ENCODE results near the gene PI4K2A.
A peak's percentile ranks its signal among the peaks of the same experiment; 100 is the strongest.

The PI4K2A gene

DNA sequence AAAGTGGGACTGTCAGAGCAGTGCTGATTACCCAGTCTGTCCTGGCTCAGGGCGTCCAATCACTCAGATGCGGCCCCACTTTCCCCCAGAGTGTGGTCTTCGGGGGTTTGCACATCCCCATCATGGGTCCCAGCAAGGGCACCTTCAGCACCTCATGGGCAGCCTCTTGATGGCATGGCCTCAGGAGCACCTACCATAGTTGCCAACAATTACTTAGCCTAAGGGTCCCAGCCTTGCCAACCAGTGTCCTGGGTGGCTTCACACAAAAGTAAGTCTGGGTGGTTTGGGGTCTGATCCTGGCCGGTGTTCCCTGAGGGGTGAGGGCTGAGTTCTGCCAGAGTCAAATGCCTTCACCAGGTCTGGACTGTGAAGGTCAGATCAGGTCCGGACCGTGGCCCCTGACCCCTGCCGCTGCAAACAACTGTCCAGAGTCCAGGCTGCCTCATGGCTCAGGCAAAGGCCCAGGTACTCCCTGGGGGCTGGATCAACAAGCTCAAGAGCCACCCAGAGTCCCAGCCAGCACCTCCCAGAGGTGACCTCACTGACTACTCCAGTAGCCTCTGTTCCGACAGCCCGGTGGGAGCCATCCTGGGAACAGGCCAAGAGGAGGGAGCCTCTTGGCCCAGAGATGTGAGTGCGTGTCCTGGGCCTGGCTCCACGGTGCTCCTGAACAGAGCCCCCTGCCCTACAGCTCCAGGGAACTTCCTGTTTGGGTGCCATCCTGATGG is 66.8 kb downstream of the PI4K2A start:
- DNase-seq: no peak

DNA sequence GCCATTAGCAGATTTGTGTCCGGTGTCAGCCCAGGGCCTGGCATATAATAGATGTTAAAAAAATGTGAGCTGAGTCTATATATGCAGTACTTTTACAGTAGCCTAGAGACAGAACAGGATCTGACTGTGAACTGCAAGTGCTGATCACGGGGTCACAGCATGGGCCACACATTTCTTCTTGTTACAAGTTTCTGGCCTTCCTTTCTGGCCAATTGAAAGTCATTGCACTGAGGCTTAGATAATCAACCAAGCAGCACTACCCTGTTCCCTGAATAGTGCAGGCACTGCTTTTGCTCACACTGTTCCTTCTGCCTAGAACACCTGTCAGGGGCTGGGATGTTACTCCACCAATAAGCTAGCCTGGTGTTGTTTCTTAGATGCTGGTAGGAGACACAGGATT is 67.7 kb downstream of the PI4K2A start:
- no peak for DNase-seq

DNA sequence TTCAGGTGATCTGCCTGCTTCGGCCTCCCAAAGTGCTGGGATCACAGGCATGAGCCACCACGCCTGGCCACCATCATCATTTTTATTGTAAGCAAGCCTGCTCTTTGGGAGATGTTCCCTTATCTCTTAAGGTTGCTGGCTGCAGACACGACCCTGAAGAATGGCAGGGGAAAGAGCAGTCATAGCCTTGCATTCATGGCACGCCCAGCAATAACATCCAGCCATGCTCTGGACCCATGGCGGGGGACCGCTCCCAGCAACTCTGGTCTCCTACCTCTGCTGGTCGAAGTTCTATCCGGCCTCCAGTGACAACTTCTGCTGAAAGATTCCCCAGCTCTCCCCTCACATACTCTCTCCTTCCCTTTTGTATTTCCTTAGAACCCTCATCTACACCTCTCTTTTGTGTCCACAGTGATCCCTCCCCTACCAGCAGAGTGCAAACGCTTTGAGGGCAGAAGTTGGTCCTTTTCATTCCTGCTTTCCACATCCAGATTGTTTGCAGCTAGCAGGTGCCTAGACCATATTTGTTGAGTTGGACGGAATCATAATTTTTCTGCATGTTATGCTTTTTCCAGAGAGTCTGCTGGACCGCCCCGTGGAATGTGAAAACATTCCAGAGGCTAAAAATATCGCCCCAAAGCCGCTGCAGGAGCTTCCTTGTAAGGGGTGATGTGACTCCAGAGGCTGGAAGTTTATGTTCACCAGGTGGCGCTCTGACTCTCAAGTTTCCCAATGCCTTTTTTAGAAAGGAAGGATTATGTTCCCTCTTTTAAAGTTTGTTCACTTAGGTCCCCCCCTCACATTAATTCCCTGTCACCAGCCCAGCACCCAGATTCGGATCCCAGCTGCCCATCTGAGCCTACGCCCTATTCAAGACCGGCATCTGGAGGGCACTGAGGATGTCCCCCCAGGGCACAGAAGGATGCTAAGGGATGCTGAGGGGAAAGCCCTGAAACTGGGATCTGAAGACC is 68.8 kb downstream of the PI4K2A start:
- DNase-seq: no peak

DNA sequence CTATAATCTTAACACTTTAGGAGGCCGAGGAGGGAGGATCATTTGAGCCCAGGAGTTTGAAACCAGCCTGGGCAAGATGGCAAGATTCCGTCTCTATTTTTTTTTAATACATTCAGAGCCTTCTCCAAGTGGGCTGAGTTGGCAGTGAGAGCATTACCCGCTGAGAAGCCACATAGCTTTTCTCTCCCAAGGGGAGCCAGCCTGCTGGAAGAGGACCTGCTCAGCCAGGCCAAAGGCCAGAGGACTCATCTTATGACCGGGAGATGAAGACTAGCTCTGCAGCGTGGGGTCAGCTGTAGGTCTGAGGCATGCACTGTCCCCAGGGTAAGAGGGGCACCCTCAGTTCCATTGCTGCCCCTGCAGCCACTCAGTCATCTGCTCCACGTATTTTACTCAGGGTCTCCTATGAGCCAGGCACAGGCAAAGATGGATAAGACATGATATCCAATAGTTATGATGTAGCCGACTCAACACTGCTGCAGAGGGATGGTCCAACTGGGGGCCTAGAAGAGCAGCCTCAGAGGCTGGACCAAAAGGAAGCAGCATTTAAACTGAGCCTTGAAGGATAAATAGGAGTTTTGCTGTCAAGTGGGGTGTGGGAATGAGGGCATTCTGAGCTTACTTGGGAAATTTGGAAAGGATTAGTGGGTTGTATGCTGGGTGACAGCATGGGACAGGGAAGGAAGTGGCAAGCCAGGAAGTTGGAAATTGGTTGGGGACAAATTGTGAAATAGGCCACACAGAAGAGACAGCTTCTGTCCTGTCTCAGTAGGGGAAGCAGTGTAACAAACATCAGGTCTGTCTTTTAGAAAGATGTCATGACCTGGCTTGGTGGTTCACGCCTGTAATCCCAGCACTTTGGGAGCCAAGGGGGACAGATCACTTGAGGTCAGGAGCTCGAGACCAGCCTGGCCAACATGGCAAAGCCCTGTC is 71.4 kb downstream of the PI4K2A start:
- DNase-seq: no peak

DNA sequence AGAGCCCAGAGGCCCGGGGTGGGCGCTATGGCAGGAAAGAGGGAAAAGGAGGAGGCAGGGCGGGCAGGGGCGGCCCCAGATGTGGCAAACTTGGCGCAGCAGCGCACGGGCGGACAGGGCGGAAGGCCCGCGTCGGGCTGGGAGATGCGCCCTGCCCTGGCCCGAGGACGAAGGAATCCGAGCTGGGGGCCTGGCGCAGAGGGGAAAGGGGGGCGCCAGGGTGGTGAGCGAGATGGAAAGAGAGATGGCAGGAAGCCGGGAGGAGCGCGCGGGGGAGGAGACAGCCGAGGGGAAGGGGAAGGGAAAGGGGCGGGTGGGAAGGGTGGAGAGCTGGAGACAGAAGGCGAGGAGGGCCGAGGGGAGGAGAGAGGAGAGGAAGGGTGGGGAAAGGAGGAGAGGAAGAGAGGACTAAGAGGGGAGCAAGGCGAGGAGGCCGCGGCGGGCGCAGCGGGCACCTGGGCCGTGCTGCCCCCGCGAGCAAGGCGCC is 72.9 kb downstream of the PI4K2A start, which contains the start of gene MARVELD1:
Gene MARVELD1, plus strand, starts transcription at position 392 of the 487 bp plus-strand sequence. CDS start 147 bp downstream, outside the sequence.
- peak; percentile 7 for DNase-seq

DNA sequence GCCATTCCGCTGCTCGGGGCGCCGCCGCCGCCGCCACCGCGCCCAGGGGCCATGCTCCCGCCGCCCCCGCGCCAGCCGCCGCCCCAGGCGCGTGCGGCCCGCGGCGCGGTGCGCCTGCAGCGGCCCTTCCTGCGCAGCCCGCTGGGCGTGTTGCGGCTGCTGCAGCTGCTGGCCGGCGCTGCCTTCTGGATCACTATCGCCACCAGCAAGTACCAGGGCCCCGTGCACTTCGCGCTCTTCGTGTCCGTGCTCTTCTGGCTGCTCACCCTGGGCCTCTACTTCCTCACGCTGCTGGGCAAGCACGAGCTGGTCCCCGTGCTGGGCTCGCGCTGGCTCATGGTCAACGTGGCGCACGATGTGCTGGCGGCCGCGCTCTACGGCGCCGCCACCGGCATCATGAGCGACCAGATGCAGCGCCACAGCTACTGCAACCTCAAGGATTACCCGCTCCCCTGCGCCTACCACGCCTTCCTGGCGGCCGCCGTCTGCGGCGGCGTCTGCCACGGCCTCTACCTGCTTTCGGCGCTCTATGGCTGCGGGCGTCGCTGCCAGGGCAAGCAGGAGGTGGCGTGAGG is 73.4 kb downstream of the PI4K2A start:
- DNase-seq: peak; percentile 33

DNA sequence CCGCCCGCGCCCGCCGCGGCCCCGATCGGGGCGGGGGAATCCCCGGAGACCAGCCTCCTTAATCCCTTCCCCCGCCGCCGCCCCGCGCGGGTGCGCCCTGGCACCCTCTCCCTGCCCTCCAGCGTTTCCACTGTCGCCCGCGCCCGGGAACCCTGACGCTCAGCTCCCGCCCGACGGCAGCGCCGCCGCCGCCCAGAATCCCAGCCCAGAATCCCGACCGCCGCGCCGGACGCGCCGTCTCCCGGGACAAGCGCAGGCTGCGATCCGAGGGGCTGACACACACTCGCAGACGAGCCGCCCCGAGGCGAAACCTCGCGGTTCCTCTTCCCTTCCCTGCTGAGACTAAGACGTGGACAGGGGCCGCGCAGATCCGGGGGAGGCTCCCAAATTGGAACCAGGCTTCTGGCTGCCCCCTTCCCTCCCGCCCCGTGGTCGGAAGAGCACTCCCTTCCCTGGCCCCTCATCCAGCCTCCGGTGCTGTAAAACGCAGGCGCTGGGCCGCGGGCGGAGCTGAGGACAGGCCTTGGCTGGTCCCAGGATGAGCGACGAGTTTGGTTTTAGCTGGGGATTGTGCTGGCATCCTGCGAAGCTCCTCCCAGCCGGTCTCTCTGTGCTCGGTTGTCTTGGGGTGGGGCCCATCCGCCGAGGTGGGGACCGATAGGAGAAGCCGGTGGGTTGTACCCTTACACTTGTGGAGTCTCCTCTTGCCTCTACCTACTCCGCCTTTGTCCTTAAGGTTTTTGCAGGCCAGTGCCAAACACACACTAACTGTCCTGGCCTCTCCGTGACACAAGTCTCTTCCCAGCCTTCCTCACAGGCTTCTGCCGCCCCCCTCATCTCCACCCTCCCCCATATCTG is 74.2 kb downstream of the PI4K2A start:
- DNase-seq: peak; percentile 38

DNA sequence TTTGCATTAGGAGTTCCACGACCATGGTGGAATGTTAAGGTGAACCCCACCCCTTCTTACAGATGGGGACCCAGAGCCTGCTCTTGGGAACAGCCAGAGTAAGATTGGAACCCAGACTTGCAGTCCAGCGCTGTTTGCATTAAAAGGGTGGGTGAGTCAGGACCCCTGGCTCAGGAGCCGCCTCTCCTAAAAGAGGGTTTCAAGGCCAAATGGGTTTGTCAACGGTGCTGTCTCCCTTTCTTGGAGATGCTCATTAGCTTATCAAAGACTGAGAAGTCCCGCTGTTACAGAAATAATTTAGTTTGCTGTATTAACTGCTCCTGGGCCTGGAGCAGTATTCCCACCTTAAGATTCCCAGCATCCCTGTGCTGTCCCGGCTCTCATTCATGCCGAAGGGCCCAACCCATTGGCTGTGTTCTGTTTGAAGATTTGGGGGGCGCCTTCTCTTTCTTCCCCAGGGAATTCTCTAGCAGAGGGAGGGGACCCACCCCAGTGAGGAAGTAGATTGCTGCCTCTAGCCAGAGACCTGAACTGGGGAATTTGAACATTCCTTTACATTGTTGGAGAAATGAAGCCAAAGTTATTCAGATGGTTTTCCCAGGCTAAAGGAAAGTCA is 74.9 kb downstream of the PI4K2A start:
- DNase-seq: no peak

DNA sequence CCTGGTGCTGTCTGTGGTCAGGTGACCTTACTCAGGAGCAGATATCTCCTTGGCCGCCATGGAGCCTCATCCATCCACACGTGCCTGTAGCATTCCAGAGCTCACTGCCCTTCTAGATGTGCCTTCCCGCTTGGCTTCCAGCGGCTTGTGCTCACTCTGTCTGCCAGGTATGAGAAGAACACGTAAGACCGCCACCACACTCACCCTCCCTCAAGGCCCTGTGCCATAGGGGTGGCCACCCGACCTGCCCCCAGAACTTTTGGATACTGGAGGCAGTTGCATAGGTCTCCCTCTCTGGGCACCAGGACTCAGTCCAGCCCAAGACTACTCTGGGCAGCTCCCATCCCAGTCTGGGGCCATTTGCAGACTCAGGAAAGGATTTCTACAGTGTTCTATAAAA is 77.2 kb downstream of the PI4K2A start:
- DNase-seq: no peak

DNA sequence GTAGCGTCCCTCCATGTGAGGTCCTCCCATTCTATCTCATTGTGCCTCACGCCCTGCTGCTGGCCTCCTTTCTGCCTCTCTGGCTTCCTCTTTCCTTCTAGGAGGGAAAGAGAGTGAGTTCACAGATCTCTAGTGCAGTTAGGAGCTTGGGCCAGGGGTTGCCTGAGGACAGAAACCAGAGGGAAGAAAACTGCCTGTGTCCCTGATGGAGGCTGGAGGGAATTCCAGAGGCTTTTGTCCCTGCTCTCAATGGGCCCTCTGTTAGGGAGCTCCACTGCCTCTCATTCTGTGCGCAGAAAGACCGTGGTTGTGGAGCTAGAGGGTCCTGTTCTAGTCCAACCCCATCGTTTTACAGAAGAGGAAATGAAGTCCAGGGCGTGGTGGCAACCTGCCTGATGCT is 77.7 kb downstream of the PI4K2A start:
- no peak for DNase-seq

DNA sequence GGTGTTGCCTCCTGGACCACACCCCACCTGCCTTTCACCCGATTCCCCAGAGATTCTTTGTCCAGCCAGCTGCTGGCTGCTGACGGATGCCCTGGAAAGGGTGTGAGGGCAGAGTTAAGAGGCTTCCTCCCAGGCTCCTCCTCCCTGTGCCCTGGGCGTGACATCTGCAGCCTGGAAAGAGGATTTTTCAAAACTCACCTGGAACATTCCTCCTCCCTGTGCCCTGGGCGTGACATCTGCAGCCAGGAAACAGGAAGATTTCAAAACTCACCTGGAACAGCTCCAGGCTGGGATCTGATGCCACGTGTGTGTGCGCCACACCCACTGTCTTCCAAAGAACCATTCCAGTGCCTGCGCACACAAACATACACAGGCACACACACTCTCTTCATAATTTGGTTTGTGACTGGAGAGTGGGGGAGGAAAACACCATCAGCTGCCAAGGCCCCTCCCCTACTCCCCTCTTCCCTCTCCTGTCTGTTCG is 78.2 kb downstream of the PI4K2A start:
- no peak for DNase-seq

DNA sequence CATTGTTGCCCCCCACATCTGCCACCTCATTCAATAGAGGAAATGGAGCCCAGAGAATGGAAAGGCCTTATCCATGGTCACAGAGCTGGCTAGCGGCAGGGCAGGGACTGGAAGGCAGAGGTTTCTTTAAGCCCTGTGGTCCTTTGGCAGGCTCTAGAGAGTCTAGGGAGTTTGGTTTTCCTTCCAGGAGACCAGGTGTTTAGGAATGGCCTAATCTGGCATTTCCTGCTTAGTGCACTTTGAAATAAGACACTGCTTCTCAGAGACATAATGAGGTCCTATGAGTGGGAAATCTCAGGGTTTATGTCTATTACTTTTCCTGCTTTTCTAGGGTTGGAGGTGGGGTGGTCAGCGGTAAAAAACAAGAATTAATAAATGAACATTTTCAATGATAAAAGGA is 79.1 kb downstream of the PI4K2A start:
- DNase-seq: no peak

DNA sequence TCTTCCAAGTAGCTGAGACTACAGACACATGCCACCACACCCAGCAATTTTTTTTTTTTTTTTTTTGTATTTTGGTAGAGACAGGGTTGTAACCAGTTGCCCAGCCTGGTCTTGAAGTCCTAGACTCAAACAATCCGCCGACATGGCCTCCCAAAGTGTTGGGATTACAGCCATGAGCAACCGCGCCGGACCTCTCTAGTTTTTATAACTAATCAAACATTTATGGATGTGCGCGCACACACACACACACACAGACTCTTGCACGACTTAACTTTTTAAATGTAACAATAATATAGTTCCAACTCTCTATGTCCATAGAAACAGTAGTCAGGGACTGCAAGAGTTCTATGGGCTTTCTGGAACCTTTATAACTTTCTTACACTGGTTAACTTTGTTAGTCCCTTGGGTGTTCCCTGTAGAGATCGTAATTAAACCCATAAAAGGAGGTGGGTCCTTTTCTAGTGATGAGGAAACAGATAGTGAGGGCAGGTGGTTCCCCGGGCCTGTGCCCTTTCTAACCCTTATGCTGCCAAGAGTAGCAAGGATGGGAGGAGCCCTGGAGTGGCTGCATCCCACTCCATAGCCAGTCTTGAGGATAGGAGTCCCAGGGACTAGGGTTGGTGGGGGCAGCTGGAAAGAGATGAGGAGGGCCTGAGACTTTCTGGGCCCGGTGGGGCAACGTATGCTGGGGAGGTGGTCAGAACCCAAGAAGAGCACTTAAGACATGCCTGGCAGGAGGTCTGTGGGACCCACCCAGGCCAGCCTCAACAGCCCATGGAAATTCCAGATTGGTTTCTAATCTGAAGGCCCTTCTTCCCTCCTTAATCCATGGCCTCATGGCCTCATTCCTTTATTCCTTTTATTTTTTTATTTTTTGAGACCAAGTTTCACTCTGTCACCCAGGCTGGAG is 81.7 kb downstream of the PI4K2A start:
- DNase-seq: no peak

DNA sequence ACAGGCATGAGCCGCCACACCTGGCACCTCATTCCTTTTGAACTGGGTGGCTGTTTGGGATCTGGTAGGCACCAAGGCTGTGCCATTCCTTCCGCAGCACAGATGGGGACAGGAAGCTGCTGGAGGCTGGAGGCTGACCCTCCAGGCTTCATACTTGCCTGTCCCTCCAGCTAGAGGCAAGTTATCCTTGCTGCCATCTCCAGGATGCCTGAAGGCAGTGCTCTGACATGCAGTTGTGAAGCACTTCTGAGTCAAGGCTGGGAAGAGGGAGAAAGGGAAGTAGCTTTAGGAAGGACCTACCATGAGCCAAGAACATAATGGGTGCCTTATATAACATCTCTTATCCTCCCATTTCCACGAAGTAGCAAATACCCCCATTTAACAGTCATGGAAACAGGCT is 82.5 kb downstream of the PI4K2A start:
- DNase-seq: no peak

DNA sequence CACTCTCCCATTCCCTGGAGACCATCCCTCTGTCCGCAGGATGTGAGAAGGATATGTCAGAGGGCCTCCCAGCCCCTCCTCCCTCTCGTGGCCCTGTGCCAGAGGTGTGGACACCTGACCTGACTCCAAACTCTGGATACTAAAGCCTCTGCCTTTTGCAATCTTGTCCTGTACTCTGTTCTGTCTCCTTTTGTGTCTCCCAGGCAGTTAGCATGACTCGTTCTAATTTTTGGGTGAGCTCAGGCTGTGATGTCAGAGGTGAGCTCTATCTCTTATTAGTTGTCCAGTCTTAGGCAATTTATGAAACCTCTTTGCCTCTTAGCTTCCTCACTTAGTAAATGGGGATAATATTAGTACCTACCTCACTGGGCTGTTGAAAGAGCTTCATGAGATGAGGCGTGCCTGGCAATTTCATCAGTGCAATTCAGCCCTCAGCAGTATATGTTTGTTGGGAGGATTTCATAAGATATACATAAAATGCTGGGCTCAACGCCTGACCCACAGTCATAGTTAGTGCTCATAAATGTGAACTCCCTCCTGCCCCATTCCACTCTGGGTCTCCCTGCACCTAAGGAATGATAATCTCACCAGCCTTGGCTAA is 84.0 kb downstream of the PI4K2A start:
- DNase-seq: no peak

Data from GOT3 (cell line).